DOHH2 (cell line): ENCODE results near the gene CASQ1.

ENCODE experiments used
- H3F3A ChIP-seq: fragments of 200-600 bp; sonication (generic), shearing (Covaris generic); 2 replicates; pipeline ENCODE4 v1.6.0; 2016; ENCODE audit warnings: antibody characterized with exemption, mild to moderate bottlenecking; ENCODE audit not compliant: control insufficient read depth, insufficient read depth
- H3K27ac ChIP-seq: fragments of 200-600 bp; sonication (generic); 2 replicates; pipeline ENCODE4 v1.5.1; 2014; ENCODE audit warnings: low read depth, mild to moderate bottlenecking, low read length, moderate library complexity
- H3K27me3 ChIP-seq: fragments of 200-600 bp; sonication (generic); 2 replicates; pipeline ENCODE4 v1.6.1; 2014; ENCODE audit warnings: mild to moderate bottlenecking, low read length, mixed read lengths; ENCODE audit not compliant: control insufficient read depth
- H3K36me3 ChIP-seq: fragments of 200-600 bp; sonication (generic); 2 replicates; pipeline ENCODE4 v1.6.1; 2014; ENCODE audit warnings: mild to moderate bottlenecking, low read length, moderate library complexity, mixed read lengths; ENCODE audit not compliant: control insufficient read depth
- H3K4me1 ChIP-seq: fragments of 200-600 bp; sonication (generic); 2 replicates; pipeline ENCODE4 v1.6.1; 2014; ENCODE audit warnings: mild to moderate bottlenecking, low read length, mixed read lengths; ENCODE audit not compliant: control insufficient read depth
- H3K4me2 ChIP-seq: fragments of 200-600 bp; sonication (generic); 2 replicates; pipeline ENCODE4 v1.6.0; 2014; ENCODE audit warnings: mild to moderate bottlenecking, low read length, moderate library complexity
- H3K4me3 ChIP-seq: fragments of 200-600 bp; sonication (generic); 2 replicates; pipeline ENCODE4 v1.5.1; 2014; ENCODE audit warnings: mild to moderate bottlenecking, low read length, mixed read lengths
- H3K79me2 ChIP-seq: fragments of 200-600 bp; sonication (generic); 2 replicates; pipeline ENCODE4 v1.6.1; 2014; ENCODE audit warnings: mild to moderate bottlenecking, low read length, mixed read lengths; ENCODE audit not compliant: control insufficient read depth
- H3K9me2 ChIP-seq: fragments of 200-600 bp; sonication (generic); replicated peaks from 2 replicates; pipeline ENCODE4 v1.6.1; 2014; ENCODE audit warnings: mild to moderate bottlenecking, low read length, mixed read lengths; ENCODE audit not compliant: control insufficient read depth
- H3K9me3 ChIP-seq: fragments of 200-600 bp; sonication (generic); 2 replicates; pipeline ENCODE4 v1.6.1; 2014; ENCODE audit warnings: antibody characterized with exemption, low read length, mixed read lengths; ENCODE audit not compliant: control insufficient read depth, insufficient read depth
- H4K20me1 ChIP-seq: fragments of 200-600 bp; sonication (generic); 2 replicates; pipeline ENCODE4 v1.6.0; 2014; ENCODE audit warnings: low read depth, mild to moderate bottlenecking, antibody characterized with exemption, low read length, moderate library complexity; ENCODE audit not compliant: control insufficient read depth, insufficient read depth
- EZH2phosphoT487 ChIP-seq: fragments of 200-600 bp; sonication (generic); IDR thresholded peaks from 2 replicates; pipeline ENCODE4 v1.6.1; 2017; ENCODE audit warnings: borderline replicate concordance, mild to moderate bottlenecking, antibody characterized with exemption, low read length, moderate library complexity, mixed read lengths
- TF ChIP-seq, protein P1 (sequence below): fragments of 200-600 bp; sonication (generic); IDR thresholded peaks from one replicate; pipeline ENCODE4 v1.5.1; 2014; ENCODE audit warnings: antibody characterized with exemption, mild to moderate bottlenecking, low read depth, low read length; ENCODE audit not compliant: poor library complexity, severe bottlenecking

CASQ1 gene

DNA sequence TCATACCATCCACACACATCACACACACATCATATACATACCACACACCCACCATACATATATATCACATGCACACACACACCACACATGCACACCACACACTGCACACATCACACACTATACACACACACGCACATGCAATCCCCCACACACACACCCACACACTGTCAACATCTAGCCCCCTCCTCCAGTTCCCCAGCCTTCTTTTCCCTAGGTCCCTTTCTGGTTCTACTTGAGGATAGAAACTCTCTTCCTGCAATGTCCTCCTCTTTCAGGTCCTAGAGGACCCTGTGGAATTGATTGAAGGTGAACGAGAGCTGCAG is 4.3 kb downstream of the CASQ1 start:
- H3K9me3 ChIP-seq = no peaks in the 10 kb centered on the region
- H3K4me3 ChIP-seq = no peak overlapping the region
- no peaks in the 10 kb centered on the region; the same call in 1 of the 2 replicates for H3K27me3 ChIP-seq
- H3K4me1 ChIP-seq = peaks cover 5% of the 10 kb centered on the region
- no peak overlapping the region for H3K4me2 ChIP-seq
- no peaks in the 10 kb centered on the region for H3F3A ChIP-seq
- H3K27ac ChIP-seq = no peak overlapping the region
- H3K36me3 ChIP-seq = no peaks in the 10 kb centered on the region
- H4K20me1 ChIP-seq = no peaks in the 10 kb centered on the region
- H3K9me2 ChIP-seq = no peaks in the 10 kb centered on the region
- TF ChIP-seq EZH2phosphoT487 = no peak
- TF ChIP-seq, protein P1, sequence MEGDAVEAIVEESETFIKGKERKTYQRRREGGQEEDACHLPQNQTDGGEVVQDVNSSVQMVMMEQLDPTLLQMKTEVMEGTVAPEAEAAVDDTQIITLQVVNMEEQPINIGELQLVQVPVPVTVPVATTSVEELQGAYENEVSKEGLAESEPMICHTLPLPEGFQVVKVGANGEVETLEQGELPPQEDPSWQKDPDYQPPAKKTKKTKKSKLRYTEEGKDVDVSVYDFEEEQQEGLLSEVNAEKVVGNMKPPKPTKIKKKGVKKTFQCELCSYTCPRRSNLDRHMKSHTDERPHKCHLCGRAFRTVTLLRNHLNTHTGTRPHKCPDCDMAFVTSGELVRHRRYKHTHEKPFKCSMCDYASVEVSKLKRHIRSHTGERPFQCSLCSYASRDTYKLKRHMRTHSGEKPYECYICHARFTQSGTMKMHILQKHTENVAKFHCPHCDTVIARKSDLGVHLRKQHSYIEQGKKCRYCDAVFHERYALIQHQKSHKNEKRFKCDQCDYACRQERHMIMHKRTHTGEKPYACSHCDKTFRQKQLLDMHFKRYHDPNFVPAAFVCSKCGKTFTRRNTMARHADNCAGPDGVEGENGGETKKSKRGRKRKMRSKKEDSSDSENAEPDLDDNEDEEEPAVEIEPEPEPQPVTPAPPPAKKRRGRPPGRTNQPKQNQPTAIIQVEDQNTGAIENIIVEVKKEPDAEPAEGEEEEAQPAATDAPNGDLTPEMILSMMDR = no peak
- no peaks in the 10 kb centered on the region for H3K79me2 ChIP-seq

DNA sequence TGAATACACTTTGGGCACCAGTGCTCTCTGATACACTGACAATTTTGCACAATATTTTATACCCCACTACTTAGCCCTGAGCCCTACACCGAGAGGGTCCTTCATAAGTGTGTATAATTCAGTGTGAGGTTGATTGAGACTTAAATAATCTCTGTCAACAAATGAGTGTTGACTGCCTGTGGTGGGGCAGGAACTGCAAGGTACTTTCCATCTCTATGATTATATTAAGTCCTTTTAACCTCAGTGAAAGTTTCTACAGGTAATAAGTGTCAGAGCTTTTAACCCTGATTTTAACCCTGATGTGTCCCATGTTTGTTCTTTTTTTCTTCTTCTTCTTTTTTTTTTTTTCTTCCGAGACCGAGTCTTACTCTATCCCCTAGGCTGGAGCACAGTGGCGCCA is 5.8 kb downstream of the CASQ1 start:
- H3K27me3 ChIP-seq = no peaks in the 10 kb centered on the region
- no peak overlapping the region for H3K4me3 ChIP-seq
- peaks cover 12% of the 10 kb centered on the region for H3K4me1 ChIP-seq
- H3K4me2 ChIP-seq = no peak overlapping the region
- H3K27ac ChIP-seq = no peak overlapping the region
- H3K36me3 ChIP-seq = no peaks in the 10 kb centered on the region
- TF ChIP-seq, protein P1 = no peak
- no peak for TF ChIP-seq EZH2phosphoT487
- no peaks in the 10 kb centered on the region for H4K20me1 ChIP-seq
- H3K9me3 ChIP-seq = no peaks in the 10 kb centered on the region
- no peaks in the 10 kb centered on the region for H3K79me2 ChIP-seq
- H3K9me2 ChIP-seq = no peaks in the 10 kb centered on the region
- H3F3A ChIP-seq = no peaks in the 10 kb centered on the region

DNA sequence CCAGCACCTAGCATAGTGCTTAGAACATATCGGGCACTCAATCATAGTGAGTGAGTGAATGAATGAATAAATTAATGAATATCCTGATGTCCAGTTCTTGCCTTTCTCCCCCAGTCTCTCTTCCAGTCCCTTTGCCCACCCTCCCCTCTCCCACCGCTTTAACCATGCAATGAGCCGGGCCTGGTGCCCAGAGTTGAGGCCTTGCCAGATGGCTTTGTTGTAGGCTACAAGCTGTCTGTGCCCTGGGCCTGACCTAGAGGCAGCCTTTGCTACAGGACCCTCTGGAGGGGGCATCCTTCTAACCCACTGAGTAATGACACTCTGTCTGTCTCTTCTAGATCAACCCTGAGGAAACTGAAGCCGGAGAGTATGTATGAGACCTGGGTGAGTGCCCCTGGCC is 6.9 kb downstream of the CASQ1 start:
- no peak overlapping the region for H3K4me2 ChIP-seq

More for the DNA sequence above, 6.9 kb downstream of the CASQ1 start:
- Histone ChIP-seq H3F3A (no peaks in the 10 kb centered on the region), H3K36me3 (no peaks in the 10 kb centered on the region), H3K79me2 (no peaks in the 10 kb centered on the region), H3K27me3 (no peaks in the 10 kb centered on the region), H3K9me2 (no peaks in the 10 kb centered on the region), H4K20me1 (no peaks in the 10 kb centered on the region), H3K27ac (no peak overlapping the region), H3K4me1 (peaks cover 12% of the 10 kb centered on the region), H3K9me3 (no peaks in the 10 kb centered on the region), H3K4me3 (no peak overlapping the region)
- TF ChIP-seq EZH2phosphoT487 = no peak
- TF ChIP-seq, protein P1 = no peak
